Gastroesophageal sphincter (tissue), 3 donors: ENCODE results near the gene TMPO.

Source experiments
- POLR2A ChIP-seq, 2 donors: fragments of 450-650 bp; IDR thresholded peaks; one replicate each; pipeline ENCODE4 v1.6.1; 2017; ENCODE audit warnings: antibody characterized with exemption in 2 of 2, mild to moderate bottlenecking in 2 of 2, moderate library complexity in 1 of 2
- TF ChIP-seq, protein P1 (sequence below), 4 experiments: fragments of 200-600 bp in 2 of 4; fragments of 450-650 bp in 2 of 4; sonication (generic) in 1 of 4; IDR thresholded peaks; one replicate each; pipeline ENCODE4 v1.5.1; 2017 to 2019; ENCODE audit warnings: antibody characterized with exemption in 4 of 4, mild to moderate bottlenecking in 2 of 4, moderate library complexity in 2 of 4

DNA sequence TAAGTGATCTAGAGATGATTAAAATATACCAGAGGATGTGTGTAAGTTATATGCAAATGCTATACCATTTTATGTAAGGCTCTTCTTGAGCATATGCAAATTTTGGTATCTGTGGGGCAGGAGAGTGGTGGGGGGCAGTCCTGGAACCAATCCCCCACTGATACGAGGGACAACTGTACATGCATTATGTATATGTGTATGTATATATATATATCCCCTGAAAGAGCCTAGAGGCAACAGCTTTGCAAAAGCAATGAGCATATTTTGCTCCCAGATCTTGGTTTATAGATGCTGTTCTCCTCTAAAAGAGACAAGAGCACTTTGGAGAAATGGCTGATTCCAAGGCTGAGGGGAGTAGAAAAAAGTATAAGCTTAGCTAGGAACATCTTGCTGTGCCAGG, 65.7 kb downstream of the TMPO start:
- TF ChIP-seq, protein P1, sequence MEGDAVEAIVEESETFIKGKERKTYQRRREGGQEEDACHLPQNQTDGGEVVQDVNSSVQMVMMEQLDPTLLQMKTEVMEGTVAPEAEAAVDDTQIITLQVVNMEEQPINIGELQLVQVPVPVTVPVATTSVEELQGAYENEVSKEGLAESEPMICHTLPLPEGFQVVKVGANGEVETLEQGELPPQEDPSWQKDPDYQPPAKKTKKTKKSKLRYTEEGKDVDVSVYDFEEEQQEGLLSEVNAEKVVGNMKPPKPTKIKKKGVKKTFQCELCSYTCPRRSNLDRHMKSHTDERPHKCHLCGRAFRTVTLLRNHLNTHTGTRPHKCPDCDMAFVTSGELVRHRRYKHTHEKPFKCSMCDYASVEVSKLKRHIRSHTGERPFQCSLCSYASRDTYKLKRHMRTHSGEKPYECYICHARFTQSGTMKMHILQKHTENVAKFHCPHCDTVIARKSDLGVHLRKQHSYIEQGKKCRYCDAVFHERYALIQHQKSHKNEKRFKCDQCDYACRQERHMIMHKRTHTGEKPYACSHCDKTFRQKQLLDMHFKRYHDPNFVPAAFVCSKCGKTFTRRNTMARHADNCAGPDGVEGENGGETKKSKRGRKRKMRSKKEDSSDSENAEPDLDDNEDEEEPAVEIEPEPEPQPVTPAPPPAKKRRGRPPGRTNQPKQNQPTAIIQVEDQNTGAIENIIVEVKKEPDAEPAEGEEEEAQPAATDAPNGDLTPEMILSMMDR (IDR thresholded peaks at IDR 0.05), result no peak
- TF ChIP-seq POLR2A (IDR thresholded peaks at IDR 0.05), result no peak
